Duodenal mucosa (tissue), 2 donors: Measurements from ENCODE around the gene ANP32A.

Source experiments
- H3K27ac ChIP-seq: one replicate; pipeline ENCODE4 v1.7.0; 2013; ENCODE audit warnings: low read depth, low read length
- H3K27me3 ChIP-seq, 2 donors: one replicate each; pipeline ENCODE4 v1.7.0; 2013; ENCODE audit warnings: low read length in 2 of 2, control low read depth in 1 of 2; ENCODE audit not compliant: insufficient read depth in 2 of 2, control insufficient read depth in 1 of 2
- H3K36me3 ChIP-seq, 2 donors: one replicate each; pipeline ENCODE4 v1.7.0; 2013; ENCODE audit warnings: low read length in 2 of 2, control low read depth in 1 of 2; ENCODE audit not compliant: insufficient read depth in 2 of 2, control insufficient read depth in 1 of 2
- H3K4me1 ChIP-seq, 2 donors: one replicate each; pipeline ENCODE4 v1.7.0; 2013; ENCODE audit warnings: low read length in 2 of 2, control low read depth in 1 of 2; ENCODE audit not compliant: insufficient read depth in 2 of 2, control insufficient read depth in 1 of 2
- H3K4me3 ChIP-seq, 2 donors: one replicate each; pipeline ENCODE4 v1.7.0; 2013; ENCODE audit warnings: low read length in 2 of 2, low read depth in 1 of 2
- H3K9ac ChIP-seq, 2 donors: one replicate each; pipeline ENCODE4 v1.7.0; 2013; ENCODE audit warnings: low read length in 2 of 2, low read depth in 1 of 2
- H3K9me3 ChIP-seq, 2 donors: one replicate each; pipeline ENCODE4 v1.7.0; 2013; ENCODE audit warnings: low read length in 2 of 2, control low read depth in 1 of 2; ENCODE audit not compliant: control insufficient read depth in 1 of 2

Gene ANP32A

DNA sequence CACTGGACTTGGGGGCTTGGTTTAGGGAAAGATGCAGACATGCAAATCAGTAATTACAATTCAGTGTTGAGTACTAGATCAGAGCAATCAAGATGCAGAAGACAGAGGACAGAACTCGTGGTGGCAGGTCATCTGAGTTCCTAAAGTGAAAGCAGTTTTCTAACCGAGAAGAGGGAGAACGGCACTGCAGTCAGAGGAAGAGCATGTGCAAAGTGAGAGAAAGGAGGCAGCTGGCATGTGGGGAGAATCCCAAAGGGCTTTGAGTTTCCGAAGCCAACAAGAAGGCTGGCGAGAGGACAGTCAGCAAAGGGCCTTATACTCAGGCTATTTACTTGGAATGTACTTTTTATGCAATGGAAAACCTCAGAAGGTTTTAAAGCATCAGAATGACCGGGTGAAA is 87.0 kb downstream of the ANP32A start:
- no peak overlapping the region for H3K9ac ChIP-seq

DNA sequence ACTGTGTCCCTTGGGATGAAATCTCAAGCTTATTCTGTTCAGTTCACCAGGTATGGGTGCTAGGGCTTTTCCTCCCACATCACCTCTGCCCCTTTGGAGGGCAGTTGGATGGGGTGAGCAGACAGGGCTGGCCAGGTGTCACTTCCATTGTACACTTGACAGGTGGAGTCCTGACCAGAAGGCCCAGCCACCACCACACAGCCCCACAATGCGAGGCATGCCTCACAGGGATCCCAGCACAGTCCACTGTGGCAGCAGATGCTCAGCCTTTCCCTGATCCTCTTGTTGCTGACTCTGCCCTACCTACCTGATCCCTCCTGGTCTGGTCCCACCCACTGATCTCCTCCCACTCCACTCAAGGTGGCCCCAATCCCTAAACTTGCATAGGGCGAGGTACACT is 88.2 kb downstream of the ANP32A start:
- Histone ChIP-seq H3K36me3 (no peaks in the 10 kb centered on the region), H3K9ac (no peak overlapping the region), H3K9me3 (no peaks in the 10 kb centered on the region), H3K4me1 (peaks cover 5 to 8% of the 10 kb centered on the region in 2 donors), H3K27ac (no peak overlapping the region), H3K27me3 (peaks cover 0 to 4% of the 10 kb centered on the region in 2 donors), H3K4me3 (no peak overlapping the region)

More for the DNA sequence above, 87.0 kb downstream of the ANP32A start:
- H3K36me3 ChIP-seq, result no peaks in the 10 kb centered on the region
- H3K9me3 ChIP-seq, result no peaks in the 10 kb centered on the region
- H3K4me1 ChIP-seq, result peaks cover 5 to 8% of the 10 kb centered on the region in 2 donors
- no peak overlapping the region for H3K4me3 ChIP-seq
- H3K27me3 ChIP-seq, result no peaks in the 10 kb centered on the region
- H3K27ac ChIP-seq, result no peak overlapping the region

GRCh38 chr15:68730976-68731897 is 89.5 kb downstream of the ANP32A start:
- peaks cover 5 to 8% of the 10 kb centered on the region in 2 donors for H3K4me1 ChIP-seq
- H3K36me3 ChIP-seq, result no peaks in the 10 kb centered on the region
- H3K27me3 ChIP-seq, result peaks cover 0 to 8% of the 10 kb centered on the region in 2 donors
- H3K9ac ChIP-seq, result no peak overlapping the region
- no peak overlapping the region for H3K27ac ChIP-seq
- H3K9me3 ChIP-seq, result no peaks in the 10 kb centered on the region
- no peak overlapping the region for H3K4me3 ChIP-seq

DNA sequence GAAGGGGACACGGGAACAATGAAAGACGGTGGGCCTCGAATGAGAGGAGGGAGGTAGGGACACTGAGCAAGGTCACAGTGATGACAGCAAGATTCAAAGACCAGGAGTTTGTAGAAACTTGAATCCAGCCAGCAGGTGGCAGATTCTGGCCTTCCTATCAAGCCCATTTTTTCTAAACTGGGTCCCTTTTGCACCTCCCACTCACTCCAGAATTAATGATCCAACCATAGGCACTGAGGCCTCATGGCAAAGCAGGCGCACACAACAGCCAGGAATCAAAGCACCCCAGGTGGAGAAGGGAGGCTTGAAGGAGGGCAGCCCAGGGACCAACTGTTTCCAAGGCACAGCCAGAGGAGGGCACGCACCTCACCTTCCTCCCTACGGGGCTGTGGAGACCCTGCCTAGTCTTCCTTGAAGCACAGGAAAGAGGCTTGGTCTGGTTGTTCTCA is 90.2 kb downstream of the ANP32A start:
- Histone ChIP-seq H3K9ac (no peak overlapping the region), H3K4me3 (no peak overlapping the region), H3K36me3 (no peaks in the 10 kb centered on the region), H3K27ac (no peak overlapping the region), H3K9me3 (no peaks in the 10 kb centered on the region), H3K27me3 (peaks cover 0 to 8% of the 10 kb centered on the region in 2 donors), H3K4me1 (peaks cover 5 to 8% of the 10 kb centered on the region in 2 donors)

- Histone ChIP-seq H3K27ac (no peak overlapping the region), H3K36me3 (no peaks in the 10 kb centered on the region), H3K4me1 (peaks cover 5 to 8% of the 10 kb centered on the region in 2 donors), H3K27me3 (peaks cover 0 to 8% of the 10 kb centered on the region in 2 donors), H3K9me3 (no peaks in the 10 kb centered on the region), H3K4me3 (no peak overlapping the region), H3K9ac (no peak overlapping the region)
These were observed 90.8 kb downstream of the ANP32A start for GRCh38 chr15:68729789-68730411.
